ENCODE measurements around the gene OSMR.

GRCh38 chr5:38953426-38954012 is 107.7 kb downstream of the OSMR start:
- TF ChIP-seq, protein P1, sequence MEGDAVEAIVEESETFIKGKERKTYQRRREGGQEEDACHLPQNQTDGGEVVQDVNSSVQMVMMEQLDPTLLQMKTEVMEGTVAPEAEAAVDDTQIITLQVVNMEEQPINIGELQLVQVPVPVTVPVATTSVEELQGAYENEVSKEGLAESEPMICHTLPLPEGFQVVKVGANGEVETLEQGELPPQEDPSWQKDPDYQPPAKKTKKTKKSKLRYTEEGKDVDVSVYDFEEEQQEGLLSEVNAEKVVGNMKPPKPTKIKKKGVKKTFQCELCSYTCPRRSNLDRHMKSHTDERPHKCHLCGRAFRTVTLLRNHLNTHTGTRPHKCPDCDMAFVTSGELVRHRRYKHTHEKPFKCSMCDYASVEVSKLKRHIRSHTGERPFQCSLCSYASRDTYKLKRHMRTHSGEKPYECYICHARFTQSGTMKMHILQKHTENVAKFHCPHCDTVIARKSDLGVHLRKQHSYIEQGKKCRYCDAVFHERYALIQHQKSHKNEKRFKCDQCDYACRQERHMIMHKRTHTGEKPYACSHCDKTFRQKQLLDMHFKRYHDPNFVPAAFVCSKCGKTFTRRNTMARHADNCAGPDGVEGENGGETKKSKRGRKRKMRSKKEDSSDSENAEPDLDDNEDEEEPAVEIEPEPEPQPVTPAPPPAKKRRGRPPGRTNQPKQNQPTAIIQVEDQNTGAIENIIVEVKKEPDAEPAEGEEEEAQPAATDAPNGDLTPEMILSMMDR (IDR thresholded peaks at IDR 0.05): no peak
- TF ChIP-seq POLR2A (IDR thresholded peaks at IDR 0.05): no peak

All from Peyer's patch (tissue), 4 donors.